ENCODE data around the gene ADGRG6.
"Not testable (repeated sequence)": the region's sequence is repeated elsewhere in the genome, so short reads cannot be mapped to it uniquely, and the experiment has no call there.

Gene ADGRG6

DNA sequence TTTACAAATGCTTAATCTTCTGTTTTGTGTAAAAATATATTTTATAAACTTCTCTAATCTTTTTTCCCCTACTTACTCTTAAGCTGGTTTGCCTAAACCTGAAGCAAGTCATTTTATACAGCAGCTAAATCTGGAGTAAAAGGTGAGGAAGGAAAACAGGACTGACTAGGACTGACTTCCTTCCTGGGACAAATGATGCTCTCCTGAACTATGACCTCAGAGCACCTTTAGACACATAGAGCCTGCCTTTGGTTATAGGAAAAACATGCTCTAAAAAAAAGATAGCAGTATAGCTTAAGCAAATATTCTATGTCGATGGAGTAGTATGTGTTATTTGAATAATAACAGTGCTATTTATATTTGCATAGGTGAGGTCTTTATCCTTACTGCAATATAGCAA is 21.5 kb upstream of the ADGRG6 start:
- FAIRE-seq, result no peak
- DNase-seq (ENCODE audit: insufficient read length, low spot score), result no peak
- no peak for TF ChIP-seq POLR2A (IDR thresholded peaks at IDR 0.05; ENCODE audit: low read depth, low read length)

DNA sequence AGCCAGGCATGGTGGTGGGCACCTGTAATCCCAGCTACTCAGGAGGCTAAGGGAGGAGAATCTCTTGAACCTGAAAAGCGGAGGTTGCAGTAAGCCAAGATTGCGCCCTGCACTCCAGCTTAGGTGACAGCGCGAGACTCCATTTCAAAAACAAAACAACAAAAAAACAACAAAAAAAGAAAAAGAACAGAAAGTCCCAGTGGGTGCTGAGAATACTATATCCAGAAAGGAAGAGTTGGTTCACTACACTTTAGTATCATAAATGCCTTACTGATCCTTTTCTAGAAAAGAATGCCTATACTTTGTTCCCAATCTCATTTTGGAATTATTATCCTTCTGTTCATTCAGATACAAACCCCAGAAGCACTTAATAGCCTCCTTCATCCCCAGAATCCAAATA is 20.9 kb upstream of the ADGRG6 start:
- TF ChIP-seq POLR2A (IDR thresholded peaks at IDR 0.05; ENCODE audit: low read depth, low read length), result no peak
- FAIRE-seq, result no peak
- no peak for DNase-seq (ENCODE audit: insufficient read length, low spot score)

- not testable (repeated sequence) for DNase-seq (ENCODE audit: insufficient read length, low spot score); FAIRE-seq
These were observed 18.7 kb upstream of the ADGRG6 start for GRCh38 chr6:142283138-142283537.

DNA sequence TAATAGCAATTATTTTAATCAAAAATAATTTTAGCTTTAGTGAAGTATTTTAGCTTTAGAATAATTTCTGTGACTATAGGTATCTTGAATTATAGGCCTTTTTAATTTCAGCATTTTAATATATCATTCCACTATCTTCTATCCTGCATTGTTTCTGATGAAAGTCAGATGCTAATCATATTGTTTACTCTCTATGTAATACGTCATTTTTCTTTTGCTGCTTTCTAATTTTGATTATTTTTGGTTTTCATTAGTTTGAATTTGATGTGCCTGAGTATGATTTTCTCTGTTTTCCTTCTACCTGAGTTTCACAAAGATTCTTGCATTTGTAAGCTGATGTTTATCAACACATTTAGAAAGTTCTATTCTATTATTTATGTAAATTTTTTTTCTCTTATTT is 17.4 kb upstream of the ADGRG6 start:
- DNase-seq (ENCODE audit: insufficient read length, low spot score), result no peak
- no peak for FAIRE-seq
- TF ChIP-seq POLR2A (IDR thresholded peaks at IDR 0.05; ENCODE audit: low read depth, low read length), result no peak

- no peak for TF ChIP-seq POLR2A (IDR thresholded peaks at IDR 0.05; ENCODE audit: low read depth, low read length)
- DNase-seq (ENCODE audit: insufficient read length, low spot score) (no peak), FAIRE-seq (no peak)
These were observed 16.3 kb upstream of the ADGRG6 start for GRCh38 chr6:142285235-142286087.

GRCh38 chr6:142286088-142286409 is 15.8 kb upstream of the ADGRG6 start:
- no peak for TF ChIP-seq POLR2A (IDR thresholded peaks at IDR 0.05; ENCODE audit: low read depth, low read length)
- no peak for FAIRE-seq
- DNase-seq (ENCODE audit: insufficient read length, low spot score), result no peak

DNA sequence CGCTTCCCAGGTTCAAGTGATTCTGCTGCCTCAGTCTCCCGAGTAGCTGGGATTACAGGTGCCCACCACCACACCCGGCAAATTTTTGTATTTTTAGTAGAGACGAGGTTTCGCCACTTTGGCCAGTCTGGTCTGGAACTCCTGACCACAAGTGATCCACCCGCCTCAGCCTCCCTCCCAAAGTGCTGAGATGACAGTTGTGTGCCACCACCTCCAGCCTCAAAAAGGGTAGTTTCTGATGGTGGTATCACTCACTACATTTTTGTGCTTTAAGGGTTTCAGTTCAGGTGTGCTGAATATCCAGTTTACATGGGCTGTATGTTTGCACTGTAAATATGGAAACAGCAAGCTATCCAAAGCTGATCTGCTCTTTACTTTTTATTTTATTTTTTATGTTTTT is 12.1 kb upstream of the ADGRG6 start:
- DNase-seq (ENCODE audit: insufficient read length, low spot score) (no peak), FAIRE-seq (no peak)
- no peak for TF ChIP-seq POLR2A (IDR thresholded peaks at IDR 0.05; ENCODE audit: low read depth, low read length)

DNA sequence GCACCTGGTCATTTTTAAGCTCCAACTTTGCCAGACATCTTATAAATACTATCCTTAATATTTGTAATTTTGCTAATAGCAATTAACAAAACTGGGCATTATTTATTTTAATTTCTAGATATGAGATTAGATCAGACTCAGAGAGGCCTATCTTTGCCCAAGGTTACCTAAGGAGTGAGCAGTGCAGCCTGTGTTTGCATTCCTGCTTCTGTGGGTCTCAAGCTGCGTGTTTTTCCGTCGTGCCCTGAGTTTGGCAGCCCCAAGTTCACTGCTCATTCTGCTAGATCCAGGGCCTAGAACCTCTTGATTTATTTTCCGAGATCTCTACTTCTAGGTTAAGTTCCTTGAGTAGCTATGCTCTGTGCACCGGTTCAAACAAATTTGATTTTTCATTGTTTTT is 11.0 kb upstream of the ADGRG6 start:
- FAIRE-seq (no peak), DNase-seq (ENCODE audit: insufficient read length, low spot score) (no peak)
- no peak for TF ChIP-seq POLR2A (IDR thresholded peaks at IDR 0.05; ENCODE audit: low read depth, low read length)

- FAIRE-seq, result no peak
- TF ChIP-seq POLR2A (IDR thresholded peaks at IDR 0.05; ENCODE audit: low read depth, low read length), result no peak
- no peak for DNase-seq (ENCODE audit: insufficient read length, low spot score)
These were observed 10.3 kb upstream of the ADGRG6 start for GRCh38 chr6:142291512-142291911.

DNA sequence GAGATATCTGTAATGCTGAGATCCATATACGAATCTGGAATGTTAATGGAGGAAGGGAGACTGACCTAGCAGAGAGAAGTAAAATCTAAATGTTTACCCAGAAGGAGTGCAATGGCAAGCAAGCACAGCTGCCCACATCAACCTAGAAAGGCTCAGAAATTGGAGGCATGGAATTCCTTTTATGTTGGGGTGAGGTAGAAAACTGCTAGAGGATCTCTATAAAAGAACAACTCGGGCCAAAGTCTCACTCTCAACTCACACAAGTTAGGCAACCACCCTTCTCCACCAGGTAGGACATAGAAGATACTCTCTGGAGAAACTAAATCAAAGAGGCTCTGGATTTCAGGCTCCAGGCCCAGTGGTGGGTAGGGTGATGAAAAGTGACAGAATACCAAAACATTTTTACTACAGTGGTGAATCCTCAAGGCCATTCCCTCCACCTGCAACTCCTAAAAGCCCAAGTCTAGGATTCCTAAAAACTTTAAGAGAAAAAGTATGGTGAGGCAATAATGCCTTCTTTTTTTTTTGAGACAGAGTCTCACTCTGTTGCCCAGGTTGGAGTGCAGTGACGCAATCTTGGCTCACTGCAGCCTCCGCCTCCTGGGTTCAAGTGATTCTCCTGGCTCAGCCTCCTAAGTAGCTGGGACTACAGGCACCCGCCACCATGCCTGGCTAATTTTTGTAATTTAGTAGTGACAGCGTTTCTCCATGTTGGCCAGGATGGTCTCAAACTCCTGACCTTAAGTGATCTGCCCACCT is 9.5 kb upstream of the ADGRG6 start:
- DNase-seq (ENCODE audit: insufficient read length, low spot score) (no peak), FAIRE-seq (no peak)
- TF ChIP-seq POLR2A (IDR thresholded peaks at IDR 0.05; ENCODE audit: low read depth, low read length), result no peak

DNA sequence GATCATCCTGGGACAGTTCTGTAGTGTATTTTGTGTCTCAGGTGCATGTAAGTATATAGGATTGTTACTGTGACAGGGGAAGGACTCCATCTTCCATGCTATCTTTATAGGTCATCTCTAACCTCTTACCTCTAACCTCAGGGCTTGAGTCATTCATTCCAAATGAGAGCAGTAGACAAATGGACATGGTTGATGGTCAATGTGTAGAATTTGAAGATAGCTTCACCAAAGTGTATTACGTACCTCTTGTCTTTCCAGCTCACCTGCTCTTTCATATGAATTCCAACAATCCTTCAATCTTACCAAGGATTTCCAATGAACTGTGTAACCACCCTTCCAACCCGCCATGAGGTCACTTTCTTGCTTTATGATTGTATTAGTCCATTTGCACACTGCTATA is 8.7 kb upstream of the ADGRG6 start:
- TF ChIP-seq POLR2A (IDR thresholded peaks at IDR 0.05; ENCODE audit: low read depth, low read length), result no peak
- DNase-seq (ENCODE audit: insufficient read length, low spot score), result no peak

GRCh38 chr6:142294679-142295078 is 7.1 kb upstream of the ADGRG6 start:
- TF ChIP-seq POLR2A (IDR thresholded peaks at IDR 0.05; ENCODE audit: low read depth, low read length), result no peak
- FAIRE-seq, result no peak
- no peak for DNase-seq (ENCODE audit: insufficient read length, low spot score)

More for the DNA sequence above, 8.7 kb upstream of the ADGRG6 start:
- no peak for FAIRE-seq

- no peak for TF ChIP-seq POLR2A (IDR thresholded peaks at IDR 0.05; ENCODE audit: low read depth, low read length)
- FAIRE-seq, result no peak
- DNase-seq (ENCODE audit: insufficient read length, low spot score), result no peak
These were observed 4.7 kb upstream of the ADGRG6 start for GRCh38 chr6:142296975-142297604.

DNA sequence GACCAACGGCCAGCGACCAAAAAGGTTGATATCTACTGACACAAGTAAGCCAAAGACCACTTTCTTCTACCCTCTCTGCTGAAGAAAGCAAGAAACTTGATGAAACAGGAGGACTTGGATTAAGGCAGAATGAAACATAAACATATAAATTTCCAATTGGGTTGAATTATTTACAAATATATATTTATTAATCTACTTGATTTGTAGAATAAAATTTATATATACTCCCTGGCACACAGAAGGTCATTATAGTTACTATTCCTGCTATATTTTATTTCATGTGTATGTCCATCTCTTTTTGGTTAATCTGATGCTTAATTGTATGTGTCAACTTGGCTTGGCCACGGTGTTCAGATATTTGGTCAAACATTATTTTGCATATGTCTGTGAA is 4.2 kb upstream of the ADGRG6 start:
- DNase-seq (ENCODE audit: insufficient read length, low spot score), result no peak
- TF ChIP-seq POLR2A (IDR thresholded peaks at IDR 0.05; ENCODE audit: low read depth, low read length), result no peak
- FAIRE-seq, result no peak
